Glutamatergic neuron (in vitro differentiated cells): ENCODE results near the gene ST6GALNAC3. TPM values are rescaled to one million over a fixed set of nuclear protein-coding genes. Genes with fewer than 3 reads are reported as not detected.

Experiments
- DNase-seq: peaks from one replicate; pipeline ENCODE4 v3.0.0; 2022
- H3K27ac Mint-ChIP-seq: one replicate; pipeline ENCODE4 v1.8.0; 2020; ENCODE audit warnings: mild to moderate bottlenecking, mixed read lengths, inconsistent platforms; ENCODE audit not compliant: unreplicated experiment
- H3K27me3 Mint-ChIP-seq: one replicate; pipeline ENCODE4 v1.8.0; 2020; ENCODE audit warnings: mild to moderate bottlenecking, moderate library complexity, mixed read lengths, inconsistent platforms; ENCODE audit not compliant: unreplicated experiment
- H3K36me3 Mint-ChIP-seq: one replicate; pipeline ENCODE4 v1.8.0; 2020; ENCODE audit warnings: mild to moderate bottlenecking, mixed read lengths, inconsistent platforms; ENCODE audit not compliant: unreplicated experiment
- H3K4me1 Mint-ChIP-seq: one replicate; pipeline ENCODE4 v1.8.0; 2020; ENCODE audit warnings: mild to moderate bottlenecking, low read depth, mixed read lengths, inconsistent platforms; ENCODE audit not compliant: unreplicated experiment
- H3K4me3 Mint-ChIP-seq: one replicate; pipeline ENCODE4 v1.8.0; 2020; ENCODE audit warnings: mild to moderate bottlenecking, mixed read lengths, inconsistent platforms; ENCODE audit not compliant: unreplicated experiment
- H3K9me3 Mint-ChIP-seq: one replicate; pipeline ENCODE4 v1.8.0; 2020; ENCODE audit warnings: mild to moderate bottlenecking, moderate library complexity, mixed read lengths, inconsistent platforms; ENCODE audit not compliant: unreplicated experiment
- total RNA-seq: library from RNA; stranded (reverse); fragmentation: NEBNext Ultra II Directional; extraction: Animal tissue kit (Norgen Biotek cat#: 25700); gene quantifications from one replicate; pipeline ENCODE4 v1.2.1, GENCODE V29; 2021; ENCODE audit not compliant: unreplicated experiment
- TF ChIP-seq, protein P1 (sequence below): fragments of 200-600 bp; sonication (generic); IDR thresholded peaks from one replicate; pipeline ENCODE4 v1.5.0; 2021; ENCODE audit not compliant: partially characterized antibody, unreplicated experiment

The ST6GALNAC3 gene
- total RNA-seq, 1 donor from 2014 or later = 6.5 TPM

DNA sequence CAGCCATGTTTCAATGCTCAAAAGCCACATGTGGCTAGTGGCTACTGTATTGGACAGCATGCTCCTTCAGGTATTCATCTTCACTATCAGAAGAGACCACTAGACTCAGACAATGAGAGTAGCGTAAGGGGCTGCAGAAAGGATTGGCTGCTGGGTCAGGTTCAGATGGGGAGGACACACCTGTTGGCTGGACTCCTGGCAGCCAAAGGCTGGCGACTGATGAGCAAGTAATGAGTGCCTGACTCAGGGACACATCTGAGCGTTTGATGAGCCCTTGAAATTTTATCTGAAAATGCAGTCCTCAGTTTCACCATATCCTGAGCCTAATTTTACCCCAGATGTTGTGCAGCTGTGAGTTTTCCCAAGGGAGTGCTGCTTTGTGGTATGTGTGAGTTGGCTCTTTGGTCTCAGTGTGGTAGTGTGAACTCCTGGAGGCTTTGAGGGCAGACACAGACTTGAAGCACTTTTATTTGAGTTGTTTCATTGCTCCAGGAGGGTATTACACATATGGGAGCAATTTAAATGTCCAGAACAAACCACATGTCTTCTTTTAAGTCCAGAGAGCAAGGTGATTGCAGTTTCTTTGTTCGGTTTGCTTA lies 9.6 kb downstream of the ST6GALNAC3 start:
- no peak overlapping the region for H3K4me3 Mint-ChIP-seq
- H3K27me3 Mint-ChIP-seq = no peaks in the 10 kb centered on the region
- TF ChIP-seq, protein P1, sequence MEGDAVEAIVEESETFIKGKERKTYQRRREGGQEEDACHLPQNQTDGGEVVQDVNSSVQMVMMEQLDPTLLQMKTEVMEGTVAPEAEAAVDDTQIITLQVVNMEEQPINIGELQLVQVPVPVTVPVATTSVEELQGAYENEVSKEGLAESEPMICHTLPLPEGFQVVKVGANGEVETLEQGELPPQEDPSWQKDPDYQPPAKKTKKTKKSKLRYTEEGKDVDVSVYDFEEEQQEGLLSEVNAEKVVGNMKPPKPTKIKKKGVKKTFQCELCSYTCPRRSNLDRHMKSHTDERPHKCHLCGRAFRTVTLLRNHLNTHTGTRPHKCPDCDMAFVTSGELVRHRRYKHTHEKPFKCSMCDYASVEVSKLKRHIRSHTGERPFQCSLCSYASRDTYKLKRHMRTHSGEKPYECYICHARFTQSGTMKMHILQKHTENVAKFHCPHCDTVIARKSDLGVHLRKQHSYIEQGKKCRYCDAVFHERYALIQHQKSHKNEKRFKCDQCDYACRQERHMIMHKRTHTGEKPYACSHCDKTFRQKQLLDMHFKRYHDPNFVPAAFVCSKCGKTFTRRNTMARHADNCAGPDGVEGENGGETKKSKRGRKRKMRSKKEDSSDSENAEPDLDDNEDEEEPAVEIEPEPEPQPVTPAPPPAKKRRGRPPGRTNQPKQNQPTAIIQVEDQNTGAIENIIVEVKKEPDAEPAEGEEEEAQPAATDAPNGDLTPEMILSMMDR = no peak
- H3K27ac Mint-ChIP-seq = no peak overlapping the region
- H3K9me3 Mint-ChIP-seq = no peaks in the 10 kb centered on the region
- peaks cover 4% of the 10 kb centered on the region for H3K4me1 Mint-ChIP-seq
- DNase-seq = no peak
- H3K36me3 Mint-ChIP-seq = no peaks in the 10 kb centered on the region

GRCh38 chr1:76084685-76085084 lies 10.1 kb downstream of the ST6GALNAC3 start:
- H3K9me3 Mint-ChIP-seq = no peaks in the 10 kb centered on the region
- no peaks in the 10 kb centered on the region for H3K27me3 Mint-ChIP-seq
- H3K4me1 Mint-ChIP-seq = peaks cover 4% of the 10 kb centered on the region
- TF ChIP-seq, protein P1 = no peak
- H3K27ac Mint-ChIP-seq = no peak overlapping the region
- H3K4me3 Mint-ChIP-seq = no peak overlapping the region
- no peaks in the 10 kb centered on the region for H3K36me3 Mint-ChIP-seq
- no peak for DNase-seq

- no peak overlapping the region for H3K4me3 Mint-ChIP-seq
- TF ChIP-seq, protein P1 = no peak
- no peak overlapping the region for H3K27ac Mint-ChIP-seq
- DNase-seq = no peak
- H3K9me3 Mint-ChIP-seq = no peaks in the 10 kb centered on the region
- H3K27me3 Mint-ChIP-seq = no peaks in the 10 kb centered on the region
- peaks cover 4% of the 10 kb centered on the region for H3K4me1 Mint-ChIP-seq
- H3K36me3 Mint-ChIP-seq = no peaks in the 10 kb centered on the region
Observed at GRCh38 chr1:76086109-76086508, 11.6 kb downstream of the ST6GALNAC3 start.

- Mint-ChIP-seq H3K9me3 (no peaks in the 10 kb centered on the region), H3K27me3 (no peaks in the 10 kb centered on the region), H3K4me1 (peaks cover 4% of the 10 kb centered on the region), H3K4me3 (no peak overlapping the region), H3K27ac (no peak overlapping the region), H3K36me3 (no peaks in the 10 kb centered on the region)
- DNase-seq = no peak
- TF ChIP-seq, protein P1 = no peak
Observed at GRCh38 chr1:76086597-76086996, 12.1 kb downstream of the ST6GALNAC3 start.

DNA sequence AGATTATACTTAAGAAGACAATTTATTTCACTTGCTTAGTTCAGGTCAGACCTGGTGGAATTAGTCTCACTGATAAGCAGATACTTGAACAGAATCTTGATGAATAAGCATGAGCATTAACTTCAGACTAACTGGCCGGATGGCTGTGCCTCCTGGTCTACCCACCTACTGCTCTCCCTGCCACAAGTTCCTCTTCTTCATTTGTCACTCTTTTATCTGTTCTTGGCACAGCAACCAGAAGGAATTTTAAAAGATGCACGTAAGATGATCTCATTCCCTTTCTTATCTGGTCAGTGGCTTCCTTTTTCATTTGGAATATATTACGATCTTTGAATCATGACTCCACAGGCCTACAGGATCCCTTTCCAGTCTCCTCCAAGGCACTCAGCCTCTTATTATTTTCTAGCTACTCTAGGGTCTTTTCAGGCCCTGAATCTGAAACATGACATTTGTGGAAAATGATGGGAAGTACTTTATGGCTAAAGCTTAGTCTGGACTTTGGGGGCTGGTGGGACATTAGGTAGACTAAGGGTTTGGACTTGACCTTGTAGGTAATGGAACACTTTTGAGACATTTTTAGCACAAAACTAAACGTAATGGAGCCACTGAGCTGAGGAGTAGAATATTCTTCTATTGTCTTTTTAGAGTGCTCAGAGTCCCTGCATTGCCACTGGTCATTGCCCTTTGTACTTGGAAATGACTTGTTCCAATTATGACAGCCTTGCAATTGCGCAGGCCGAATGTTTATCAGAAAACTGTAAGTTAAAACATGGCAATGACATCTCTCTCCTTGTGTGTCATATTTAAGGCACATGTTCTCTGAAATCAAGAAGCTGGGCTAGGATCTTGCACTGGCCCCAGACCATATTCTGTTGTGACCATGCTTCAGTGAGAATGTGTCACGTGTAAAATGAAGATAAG lies 16.0 kb downstream of the ST6GALNAC3 start:
- Mint-ChIP-seq H3K27ac (no peak overlapping the region), H3K4me3 (no peak overlapping the region), H3K27me3 (no peaks in the 10 kb centered on the region), H3K36me3 (no peaks in the 10 kb centered on the region), H3K9me3 (no peaks in the 10 kb centered on the region), H3K4me1 (peaks cover 3% of the 10 kb centered on the region)
- TF ChIP-seq, protein P1 = no peak
- no peak for DNase-seq
